GM23248 (cell line): ENCODE measurements around the gene NT5DC3. TPM values are rescaled to one million over a fixed set of nuclear protein-coding genes. Genes with fewer than 3 reads are reported as not detected.

Source experiments
- DNase-seq: peaks from one replicate; pipeline ENCODE4 v3.0.0-alpha.2; 2015
- H2AFZ ChIP-seq: fragments of 200-600 bp; sonication (generic); 2 replicates; pipeline ENCODE4 v1.6.1; 2016; ENCODE audit warnings: antibody characterized with exemption
- H3F3A ChIP-seq: fragments of 200-600 bp; sonication (generic); 2 replicates; pipeline ENCODE4 v1.6.1; 2016; ENCODE audit warnings: mild to moderate bottlenecking, antibody characterized with exemption, mixed run types; ENCODE audit not compliant: insufficient read depth
- H3K27ac ChIP-seq: fragments of 200-600 bp; sonication (generic); 2 replicates; pipeline ENCODE4 v1.5.1; 2016; ENCODE audit warnings: mild to moderate bottlenecking
- H3K27me3 ChIP-seq: fragments of 200-600 bp; sonication (generic); replicated peaks from 2 replicates; pipeline ENCODE4 v1.6.1; 2016; ENCODE audit warnings: mild to moderate bottlenecking; ENCODE audit not compliant: insufficient read depth
- H3K36me3 ChIP-seq: fragments of 200-600 bp; sonication (generic); 2 replicates; pipeline ENCODE4 v1.6.1; 2016; ENCODE audit warnings: low read depth, mild to moderate bottlenecking
- H3K4me1 ChIP-seq: fragments of 200-600 bp; sonication (generic); 2 replicates; pipeline ENCODE4 v1.6.1; 2016; ENCODE audit warnings: mild to moderate bottlenecking; ENCODE audit not compliant: insufficient read depth
- H3K4me2 ChIP-seq: fragments of 200-600 bp; sonication (generic); one replicate; pipeline ENCODE4 v1.6.1; 2016; ENCODE audit warnings: mild to moderate bottlenecking; ENCODE audit not compliant: unreplicated experiment
- H3K4me3 ChIP-seq: fragments of 200-600 bp; sonication (generic); 2 replicates; pipeline ENCODE4 v1.5.1; 2016; ENCODE audit warnings: mild to moderate bottlenecking
- H3K79me2 ChIP-seq: fragments of 200-600 bp; sonication (generic); 2 replicates; pipeline ENCODE4 v1.6.1; 2016; ENCODE audit warnings: mild to moderate bottlenecking; ENCODE audit not compliant: insufficient read depth
- H3K9ac ChIP-seq: fragments of 200-600 bp; sonication (generic); 2 replicates; pipeline ENCODE4 v1.6.1; 2016; ENCODE audit warnings: mild to moderate bottlenecking
- H3K9me2 ChIP-seq: fragments of 200-600 bp; sonication (generic); 2 replicates; pipeline ENCODE4 v1.6.1; 2016; ENCODE audit warnings: mixed run types, mild to moderate bottlenecking, moderate library complexity; ENCODE audit not compliant: insufficient read depth
- H3K9me3 ChIP-seq: fragments of 200-600 bp; sonication (generic); one replicate; pipeline ENCODE4 v1.6.1; 2017; ENCODE audit warnings: low read depth
- H4K20me1 ChIP-seq: fragments of 200-600 bp; sonication (generic); 2 replicates; pipeline ENCODE4 v1.6.0; 2016; ENCODE audit not compliant: insufficient read depth
- EZH2 ChIP-seq: fragments of 200-600 bp; sonication (generic); IDR thresholded peaks from 2 replicates; pipeline ENCODE4 v1.6.1; 2018; ENCODE audit warnings: antibody characterized with exemption, mild to moderate bottlenecking; ENCODE audit not compliant: insufficient read depth, poor library complexity, severe bottlenecking
- EZH2phosphoT487 ChIP-seq: fragments of 200-600 bp; sonication (generic); IDR thresholded peaks from 2 replicates; pipeline ENCODE4 v1.6.1; 2018; ENCODE audit warnings: antibody characterized with exemption, moderate library complexity, mild to moderate bottlenecking, low read depth; ENCODE audit not compliant: insufficient read depth
- WGBS, 2 experiments: methylation state at CpG; one replicate each; pipeline ENCODE4 v1.1.6; 2015 to 2017; ENCODE audit warnings: low lambda C conversion rate in 2 of 2, low coverage in 1 of 2; ENCODE audit errors: missing lambda C conversion rate in 2 of 2; 5-methylcytosine and 5-hydroxymethylcytosine counted together
- in situ Hi-C: fragments of 300-500 bp; cut with MboI; formaldehyde crosslinking; loops from 2 replicates; pipeline ENCODE4 v1.15.0; 2020
- polyA plus RNA-seq: library from polyadenylated mRNA; unstranded; fragments of >200 nt; fragmentation: Nextera tagmentation; extraction: Ambion mirVana; gene quantifications from 2 replicates; pipeline ENCODE4 v1.2.1, GENCODE V29; 2016
- total RNA-seq: library from RNA; depleted of rRNA; stranded (reverse); fragments of >200 nt; shearing (Covaris generic); gene quantifications from 2 replicates; pipeline ENCODE4 v1.2.3, GENCODE V29; 2014

Gene NT5DC3
- total and polyA plus RNA-seq, 2 experiments from 2014 or later = 3.4 to 5.2 TPM

- no peaks in the 10 kb centered on the region for H3K4me1 ChIP-seq
- no peaks in the 10 kb centered on the region for H3K9me2 ChIP-seq
- no peak overlapping the region for H2AFZ ChIP-seq
- H3K27me3 ChIP-seq = no peaks in the 10 kb centered on the region
- no peak for TF ChIP-seq EZH2phosphoT487
- TF ChIP-seq EZH2 = no peak
- 21 to 22% methylated on average over 2 of the region's 2 CpGs for WGBS, 2 experiments
- H3K27ac ChIP-seq = no peak overlapping the region
- DNase-seq = peak; percentile 31
- no peak overlapping the region for H3K4me3 ChIP-seq
- no peaks in the 10 kb centered on the region for H4K20me1 ChIP-seq
- no peaks in the 10 kb centered on the region for H3K36me3 ChIP-seq
- H3K79me2 ChIP-seq = no peaks in the 10 kb centered on the region
- no peak overlapping the region for H3K9ac ChIP-seq
- in situ Hi-C loops = no loop called here
- H3F3A ChIP-seq = no peaks in the 10 kb centered on the region
- no peaks in the 10 kb centered on the region for H3K9me3 ChIP-seq
- H3K4me2 ChIP-seq = no peak overlapping the region
Measured at GRCh38 chr12:103751600-103751999, 89.4 kb downstream of the NT5DC3 start.

DNA sequence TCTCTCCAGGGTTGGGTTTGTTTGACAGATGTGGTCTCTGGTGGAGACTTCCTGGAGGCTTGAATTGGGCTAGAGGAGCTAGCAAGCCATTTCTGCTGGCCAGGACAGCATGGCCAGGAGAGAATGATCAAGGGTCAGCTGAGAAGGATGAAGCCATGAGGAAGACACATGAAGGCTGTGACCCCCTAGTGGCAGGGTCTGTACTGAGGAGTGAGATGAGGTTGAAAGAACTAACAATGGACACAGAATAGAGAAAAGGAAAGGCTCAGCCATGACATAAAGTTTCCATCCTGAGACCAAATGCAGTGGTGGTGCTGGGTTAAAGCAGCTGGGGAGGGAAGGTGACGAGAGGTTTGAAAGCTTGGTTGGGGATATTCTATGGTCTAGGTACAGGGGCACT lies 89.9 kb downstream of the NT5DC3 start:
- H3K27ac ChIP-seq = no peak overlapping the region
- no peak overlapping the region for H3K4me2 ChIP-seq
- DNase-seq = no peak
- TF ChIP-seq EZH2 (no peak), EZH2phosphoT487 (no peak)
- no peak overlapping the region for H2AFZ ChIP-seq
- H4K20me1 ChIP-seq = no peaks in the 10 kb centered on the region
- WGBS, 2 experiments = 72% methylated on average over 1 of the region's 1 CpG
- no peaks in the 10 kb centered on the region for H3K79me2 ChIP-seq
- no peak overlapping the region for H3K9ac ChIP-seq
- H3K36me3 ChIP-seq = no peaks in the 10 kb centered on the region
- H3K9me3 ChIP-seq = no peaks in the 10 kb centered on the region
- no peaks in the 10 kb centered on the region for H3K9me2 ChIP-seq
- H3K27me3 ChIP-seq = no peaks in the 10 kb centered on the region
- H3K4me3 ChIP-seq = no peak overlapping the region
- H3F3A ChIP-seq = no peaks in the 10 kb centered on the region
- no peaks in the 10 kb centered on the region for H3K4me1 ChIP-seq
- in situ Hi-C loops = no loop called here

- Histone ChIP-seq H3K9me3 (no peaks in the 10 kb centered on the region), H4K20me1 (no peaks in the 10 kb centered on the region), H3K9ac (no peak overlapping the region), H3K27me3 (no peaks in the 10 kb centered on the region), H3K4me1 (no peaks in the 10 kb centered on the region), H3K36me3 (no peaks in the 10 kb centered on the region), H3K79me2 (no peaks in the 10 kb centered on the region), H3F3A (no peaks in the 10 kb centered on the region), H3K4me2 (no peak overlapping the region), H3K9me2 (no peaks in the 10 kb centered on the region), H2AFZ (no peak overlapping the region), H3K27ac (no peak overlapping the region), H3K4me3 (no peak overlapping the region)
- TF ChIP-seq EZH2phosphoT487 (no peak), EZH2 (no peak)
- in situ Hi-C loops = no loop called here
- DNase-seq = no peak
- 72 to 81% methylated on average over 11 to 12 of the region's 12 CpGs for WGBS, 2 experiments
Measured at GRCh38 chr12:103748875-103749274, 92.2 kb downstream of the NT5DC3 start.

DNA sequence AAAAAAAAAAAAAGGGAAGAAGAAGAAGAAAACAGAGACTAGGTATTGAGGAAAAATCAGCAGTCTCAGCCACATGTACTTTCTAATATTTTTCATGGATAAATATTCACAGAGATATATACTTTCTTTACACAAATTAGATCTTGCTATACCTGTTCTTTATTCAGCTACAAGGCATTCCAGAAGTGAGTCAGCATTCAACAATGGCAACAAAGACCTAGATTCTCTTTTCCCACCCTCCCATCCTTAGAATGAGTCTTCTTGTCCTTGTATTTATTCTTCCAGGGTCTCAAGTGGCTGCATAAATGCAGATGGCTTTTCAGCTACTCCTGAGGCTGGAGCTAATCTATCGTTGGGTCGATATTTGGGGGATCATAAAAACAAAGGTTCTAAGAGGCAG lies 93.0 kb downstream of the NT5DC3 start:
- H3K9me2 ChIP-seq = no peaks in the 10 kb centered on the region
- TF ChIP-seq EZH2 (no peak), EZH2phosphoT487 (no peak)
- no peak for DNase-seq
- H3K4me2 ChIP-seq = no peak overlapping the region
- no peaks in the 10 kb centered on the region for H4K20me1 ChIP-seq
- no peak overlapping the region for H3K27ac ChIP-seq
- H3F3A ChIP-seq = no peaks in the 10 kb centered on the region
- H3K27me3 ChIP-seq = no peaks in the 10 kb centered on the region
- no peaks in the 10 kb centered on the region for H3K36me3 ChIP-seq
- no peak overlapping the region for H3K4me3 ChIP-seq
- H3K79me2 ChIP-seq = no peaks in the 10 kb centered on the region
- H2AFZ ChIP-seq = no peak overlapping the region
- no peaks in the 10 kb centered on the region for H3K9me3 ChIP-seq
- WGBS, 2 experiments = 26 to 44% methylated on average over 2 of the region's 2 CpGs
- in situ Hi-C loops = no loop called here
- no peak overlapping the region for H3K9ac ChIP-seq
- no peaks in the 10 kb centered on the region for H3K4me1 ChIP-seq

DNA sequence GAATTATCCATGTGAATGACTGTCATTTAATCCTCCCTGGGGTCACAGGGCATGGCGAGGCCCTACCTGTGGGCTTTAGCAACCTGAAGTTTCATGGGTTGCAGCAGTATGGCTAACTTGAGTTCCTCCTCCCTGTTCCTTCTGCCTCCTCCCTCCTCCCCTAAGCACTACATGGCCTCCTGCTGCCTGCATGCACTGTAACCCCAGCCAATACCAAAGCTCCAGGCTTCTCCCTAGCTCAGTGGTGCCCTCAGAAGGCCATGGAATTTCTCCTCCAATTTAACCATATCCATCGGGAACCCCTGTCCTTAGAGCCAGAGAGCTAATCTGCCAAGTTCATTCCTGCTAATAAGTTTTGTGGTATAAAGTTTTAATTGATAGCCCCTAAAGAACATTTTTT lies 95.1 kb downstream of the NT5DC3 start:
- no peak for TF ChIP-seq EZH2phosphoT487
- TF ChIP-seq EZH2 = no peak
- no peaks in the 10 kb centered on the region for H3K36me3 ChIP-seq
- H3F3A ChIP-seq = no peaks in the 10 kb centered on the region
- H3K9me2 ChIP-seq = no peaks in the 10 kb centered on the region
- H3K4me3 ChIP-seq = no peak overlapping the region
- H3K4me1 ChIP-seq = no peaks in the 10 kb centered on the region
- no peak overlapping the region for H3K27ac ChIP-seq
- 40 to 41% methylated on average over 2 of the region's 2 CpGs for WGBS, 2 experiments
- DNase-seq = no peak
- in situ Hi-C loops = no loop called here
- H3K9me3 ChIP-seq = no peaks in the 10 kb centered on the region
- H4K20me1 ChIP-seq = no peaks in the 10 kb centered on the region
- H3K4me2 ChIP-seq = no peak overlapping the region
- no peak overlapping the region for H2AFZ ChIP-seq
- no peak overlapping the region for H3K9ac ChIP-seq
- H3K27me3 ChIP-seq = no peaks in the 10 kb centered on the region
- H3K79me2 ChIP-seq = no peaks in the 10 kb centered on the region
